HEK293 (cell line): Measurements from ENCODE around the gene HTATSF1.
A peak's percentile ranks its signal among the peaks of the same experiment; 100 is the strongest.

ENCODE experiments used
- CTCF ChIA-PET: fragments of 350-600 bp; formaldehyde crosslinking; extraction: SDS; loops from one replicate; lab custom pipeline; 2021; ENCODE audit warnings: antibody characterized with exemption; lab: Yijun Ruan, JAX
- POLR2A ChIA-PET: fragments of 300-600 bp; formaldehyde crosslinking; extraction: SDS; loops from one replicate; lab custom pipeline; 2020; ENCODE audit warnings: antibody characterized with exemption, inconsistent platforms; lab: Yijun Ruan, JAX
- H3K27ac ChIP-seq: fragments of 200-500 bp; sonication (Bioruptor generic); 2 replicates; pipeline ENCODE4 v1.5.1; 2014; ENCODE audit warnings: low read depth, low read length, control low read depth, inconsistent platforms; ENCODE audit errors: extremely low read depth
- H3K36me3 ChIP-seq, 2 experiments: fragments of 200-500 bp in 1 of 2; sonication (Bioruptor generic) in 1 of 2; 1 replicate in 1 of 2; 2 replicates in 1 of 2; pipeline ENCODE4 v1.5.1; 2014 to 2017; ENCODE audit warnings: inconsistent platforms in 2 of 2, low read length in 2 of 2; ENCODE audit not compliant: control insufficient read depth in 2 of 2, insufficient read depth in 1 of 2
- H3K4me1 ChIP-seq: fragments of 200-500 bp; sonication (Bioruptor generic); 2 replicates; pipeline ENCODE4 v1.5.1; 2014; ENCODE audit warnings: mild to moderate bottlenecking, low read length, inconsistent platforms; ENCODE audit not compliant: control insufficient read depth, insufficient read depth
- H3K4me3 ChIP-seq: 2 replicates; pipeline ENCODE4 v1.5.1; 2011; ENCODE audit warnings: low read depth, mild to moderate bottlenecking, control low read depth, low read length, moderate library complexity
- H3K9me3 ChIP-seq: fragments of 200-500 bp; sonication (Bioruptor generic); 2 replicates; pipeline ENCODE4 v1.5.1; 2014; ENCODE audit warnings: low read depth, low read length, inconsistent platforms; ENCODE audit not compliant: control insufficient read depth, insufficient read depth
- ATF2 ChIP-seq: fragments of 450-650 bp; formaldehyde crosslinking; IDR thresholded peaks from 2 replicates; pipeline ENCODE4 v1.5.1; 2016; ENCODE audit warnings: missing biosample characterization, missing genetic modification characterization, low read depth
- BCL11B ChIP-seq: fragments of 450-650 bp; formaldehyde crosslinking; IDR thresholded peaks from 2 replicates; pipeline ENCODE4 v1.5.1; 2016; ENCODE audit warnings: low read depth, missing biosample characterization, missing genetic modification characterization
- EGR2 ChIP-seq: fragments of 450-650 bp; formaldehyde crosslinking; IDR thresholded peaks from 2 replicates; pipeline ENCODE4 v1.5.1; 2016; ENCODE audit warnings: low read depth, missing biosample characterization, missing genetic modification characterization
- KLF1 ChIP-seq: fragments of 450-650 bp; formaldehyde crosslinking; IDR thresholded peaks from 2 replicates; pipeline ENCODE4 v1.5.1; 2016; ENCODE audit warnings: missing biosample characterization, missing genetic modification characterization
- KLF9 ChIP-seq: fragments of 450-650 bp; formaldehyde crosslinking; IDR thresholded peaks from 2 replicates; pipeline ENCODE4 v1.5.1; 2016; ENCODE audit warnings: missing biosample characterization, missing genetic modification characterization, low read depth
- MEIS1 ChIP-seq: sonication (generic); formaldehyde crosslinking; IDR thresholded peaks from 2 replicates; pipeline ENCODE4 v1.8.1; 2022; ENCODE audit warnings: missing genetic modification reagents, mild to moderate bottlenecking, borderline replicate concordance
- MZF1 ChIP-seq: fragments of 450-650 bp; formaldehyde crosslinking; IDR thresholded peaks from 2 replicates; pipeline ENCODE4 v1.5.1; 2017; ENCODE audit warnings: missing biosample characterization, missing genetic modification characterization, borderline replicate concordance
- PATZ1 ChIP-seq: fragments of 450-650 bp; formaldehyde crosslinking; IDR thresholded peaks from 2 replicates; pipeline ENCODE4 v1.5.1; 2016; ENCODE audit warnings: missing biosample characterization, missing genetic modification characterization
- PRDM1 ChIP-seq: fragments of 450-650 bp; formaldehyde crosslinking; IDR thresholded peaks from 2 replicates; pipeline ENCODE4; 2016; ENCODE audit warnings: missing biosample characterization, missing genetic modification characterization
- PRDM4 ChIP-seq: fragments of 450-650 bp; formaldehyde crosslinking; IDR thresholded peaks from 2 replicates; pipeline ENCODE4 v1.5.1; 2017; ENCODE audit warnings: missing biosample characterization, missing genetic modification characterization
- ZBTB17 ChIP-seq: fragments of 450-650 bp; formaldehyde crosslinking; IDR thresholded peaks from 2 replicates; pipeline ENCODE4 v1.5.1; 2016; ENCODE audit warnings: missing biosample characterization, missing genetic modification characterization
- ZIC2 ChIP-seq: fragments of 450-650 bp; formaldehyde crosslinking; IDR thresholded peaks from 2 replicates; pipeline ENCODE4 v1.5.1; 2016; ENCODE audit warnings: missing biosample characterization, missing genetic modification characterization
- ZNF121 ChIP-seq: fragments of 450-650 bp; formaldehyde crosslinking; IDR thresholded peaks from 2 replicates; pipeline ENCODE4 v1.5.1; 2016; ENCODE audit warnings: missing biosample characterization, missing genetic modification characterization
- ZNF148 ChIP-seq: fragments of 450-650 bp; formaldehyde crosslinking; IDR thresholded peaks from 2 replicates; pipeline ENCODE4 v1.5.0; 2017; ENCODE audit warnings: missing biosample characterization, missing genetic modification characterization, borderline replicate concordance
- ZNF16 ChIP-seq: fragments of 450-650 bp; formaldehyde crosslinking; IDR thresholded peaks from 2 replicates; pipeline ENCODE4 v1.5.1; 2016; ENCODE audit warnings: low read depth, missing biosample characterization, missing genetic modification characterization
- ZNF174 ChIP-seq: fragments of 450-650 bp; formaldehyde crosslinking; IDR thresholded peaks from 2 replicates; pipeline ENCODE4 v1.5.0; 2017; ENCODE audit warnings: missing biosample characterization, mild to moderate bottlenecking, missing genetic modification characterization
- ZNF19 ChIP-seq: fragments of 450-650 bp; formaldehyde crosslinking; IDR thresholded peaks from 2 replicates; pipeline ENCODE4; 2016; ENCODE audit warnings: missing biosample characterization, missing genetic modification characterization, low read depth
- ZNF274 ChIP-seq, 2 experiments: fragments of 200-500 bp in 1 of 2; fragments of 450-650 bp in 1 of 2; sonication (Bioruptor generic) in 1 of 2; formaldehyde crosslinking in 1 of 2; IDR thresholded peaks; 2 replicates each; pipeline versions ENCODE4 v1.5.1 to v1.6.1; 2014 to 2016; ENCODE audit warnings: borderline replicate concordance in 1 of 2, inconsistent platforms in 1 of 2, low read length in 1 of 2, missing biosample characterization in 1 of 2, missing genetic modification characterization in 1 of 2
- ZNF350 ChIP-seq: fragments of 450-650 bp; formaldehyde crosslinking; IDR thresholded peaks from 2 replicates; pipeline ENCODE4 v1.5.0; 2017; ENCODE audit warnings: missing biosample characterization, mild to moderate bottlenecking, missing genetic modification characterization
- ZNF626 ChIP-seq: fragments of 450-650 bp; sonication (Bioruptor Pico); formaldehyde crosslinking; IDR thresholded peaks from 2 replicates; pipeline ENCODE4 v1.5.1; 2018; ENCODE audit warnings: missing biosample characterization, missing genetic modification characterization, inconsistent platforms
- ZNF692 ChIP-seq: fragments of 450-650 bp; formaldehyde crosslinking; IDR thresholded peaks from 2 replicates; pipeline ENCODE4 v1.5.1; 2016; ENCODE audit warnings: missing biosample characterization, missing genetic modification characterization
- ZSCAN4 ChIP-seq: fragments of 450-650 bp; formaldehyde crosslinking; IDR thresholded peaks from 2 replicates; pipeline ENCODE4 v1.5.1; 2017; ENCODE audit warnings: missing biosample characterization, missing genetic modification characterization

HTATSF1 gene

GRCh38 chrX:136450050-136450830 is 47.2 kb upstream of the HTATSF1 start:
- Histone ChIP-seq H3K9me3 (no peaks in the 10 kb centered on the region), H3K4me3 (no peak overlapping the region), H3K4me1 (peaks cover 3% of the 10 kb centered on the region; the same call in 1 of the 2 replicates), H3K36me3 (no peaks in the 10 kb centered on the region), H3K27ac (no peak overlapping the region)
- no peak for TF ChIP-seq ZNF19 (tag by site-specific recombination)
- TF ChIP-seq BCL11B: no peak
- no peak for TF ChIP-seq EGR2 (tag by site-specific recombination)
- TF ChIP-seq ZNF148: no peak
- TF ChIP-seq KLF9: no peak
- TF ChIP-seq MEIS1 (CRISPR knock-in tag): no peak
- TF ChIP-seq ZSCAN4 (tag by site-specific recombination): no peak
- peak; percentile 57; the same call in 1 of the 2 replicates for TF ChIP-seq ATF2
- TF ChIP-seq ZBTB17 (tag by site-specific recombination): 0 out of 2 replicates have a peak, but pooled peaks have one; percentile 34
- POLR2A ChIA-PET: no interaction called here
- CTCF ChIA-PET: no interaction called here

GRCh38 chrX:136452614-136453013 is 44.8 kb upstream of the HTATSF1 start:
- CTCF ChIA-PET: interaction anchor here (0.6 kb wide), 1 partner anchor 56 kb away, joined by 6 read pairs; no protein-coding TSS in a partner anchor
- Histone ChIP-seq H3K4me3 (no peak overlapping the region), H3K9me3 (no peaks in the 10 kb centered on the region), H3K4me1 (peaks cover 10% of the 10 kb centered on the region), H3K36me3 (no peaks in the 10 kb centered on the region), H3K27ac (no peak overlapping the region)
- POLR2A ChIA-PET: no interaction called here
- TF ChIP-seq ZNF174 (tag by site-specific recombination): no peak
- TF ChIP-seq ZNF350 (tag by site-specific recombination): no peak
- no peak for TF ChIP-seq PRDM4
- TF ChIP-seq MZF1: no peak
- TF ChIP-seq PRDM1 (tag by site-specific recombination): no peak
- no peak for TF ChIP-seq ZIC2 (tag by site-specific recombination)
- no peak for TF ChIP-seq ZNF626 (tag by site-specific recombination)
- no peak for TF ChIP-seq ZNF121
- TF ChIP-seq ZNF692 (tag by site-specific recombination): no peak
- no peak for TF ChIP-seq PATZ1 (tag by site-specific recombination)
- TF ChIP-seq KLF1 (tag by site-specific recombination): no peak
- TF ChIP-seq ZNF16 (tag by site-specific recombination): no peak
- TF ChIP-seq ZNF274 (IDR thresholded peaks at IDR 0.05; ENCODE audit: low read length): no peak
- TF ChIP-seq ZNF274 (tag by site-specific recombination; IDR thresholded peaks at IDR 0.05; ENCODE audit: borderline replicate concordance): no peak
